DOHH2 (cell line): ENCODE results near the gene RBM20.

Experiments used
- EZH2phosphoT487 ChIP-seq: fragments of 200-600 bp; sonication (generic); IDR thresholded peaks from 2 replicates; pipeline ENCODE4 v1.6.1; 2017; ENCODE audit warnings: borderline replicate concordance, mild to moderate bottlenecking, antibody characterized with exemption, low read length, moderate library complexity, mixed read lengths
- TF ChIP-seq, protein P1 (sequence below): fragments of 200-600 bp; sonication (generic); IDR thresholded peaks from one replicate; pipeline ENCODE4 v1.5.1; 2014; ENCODE audit warnings: antibody characterized with exemption, mild to moderate bottlenecking, low read depth, low read length; ENCODE audit not compliant: poor library complexity, severe bottlenecking

DNA sequence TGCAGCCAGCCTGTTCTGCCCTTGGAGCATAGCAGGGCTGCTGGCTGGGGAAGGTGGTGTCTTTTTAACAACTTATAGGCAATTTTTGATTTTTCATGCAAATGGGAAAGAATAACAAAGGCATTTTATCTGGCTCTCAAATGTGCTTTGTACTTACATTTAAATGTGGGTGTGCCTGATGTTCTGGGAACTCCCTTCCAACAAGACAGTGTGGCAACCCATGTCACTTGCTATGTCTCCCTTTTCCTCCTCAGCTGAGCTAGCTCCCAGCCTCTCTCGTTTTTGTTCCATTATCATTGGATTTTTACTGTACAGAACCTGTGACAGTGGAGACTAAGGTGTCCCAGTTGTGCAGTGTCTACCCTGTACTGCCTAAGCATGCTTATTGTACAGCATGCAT is 134.1 kb downstream of the RBM20 start:
- no peak for TF ChIP-seq EZH2phosphoT487
- TF ChIP-seq, protein P1, sequence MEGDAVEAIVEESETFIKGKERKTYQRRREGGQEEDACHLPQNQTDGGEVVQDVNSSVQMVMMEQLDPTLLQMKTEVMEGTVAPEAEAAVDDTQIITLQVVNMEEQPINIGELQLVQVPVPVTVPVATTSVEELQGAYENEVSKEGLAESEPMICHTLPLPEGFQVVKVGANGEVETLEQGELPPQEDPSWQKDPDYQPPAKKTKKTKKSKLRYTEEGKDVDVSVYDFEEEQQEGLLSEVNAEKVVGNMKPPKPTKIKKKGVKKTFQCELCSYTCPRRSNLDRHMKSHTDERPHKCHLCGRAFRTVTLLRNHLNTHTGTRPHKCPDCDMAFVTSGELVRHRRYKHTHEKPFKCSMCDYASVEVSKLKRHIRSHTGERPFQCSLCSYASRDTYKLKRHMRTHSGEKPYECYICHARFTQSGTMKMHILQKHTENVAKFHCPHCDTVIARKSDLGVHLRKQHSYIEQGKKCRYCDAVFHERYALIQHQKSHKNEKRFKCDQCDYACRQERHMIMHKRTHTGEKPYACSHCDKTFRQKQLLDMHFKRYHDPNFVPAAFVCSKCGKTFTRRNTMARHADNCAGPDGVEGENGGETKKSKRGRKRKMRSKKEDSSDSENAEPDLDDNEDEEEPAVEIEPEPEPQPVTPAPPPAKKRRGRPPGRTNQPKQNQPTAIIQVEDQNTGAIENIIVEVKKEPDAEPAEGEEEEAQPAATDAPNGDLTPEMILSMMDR, result no peak
